Thyroid gland (tissue), 4 donors: ENCODE results near the gene SGCB.

Experiments used
- POLR2A ChIP-seq, 2 donors: fragments of 450-650 bp; IDR thresholded peaks; one replicate each; pipeline ENCODE4 v1.6.1; 2017; ENCODE audit warnings: antibody characterized with exemption in 2 of 2, mild to moderate bottlenecking in 2 of 2, moderate library complexity in 1 of 2
- TF ChIP-seq, protein P1 (sequence below), 6 experiments: fragments of 200-600 bp in 3 of 6; fragments of 450-650 bp in 3 of 6; sonication (generic) in 3 of 6; IDR thresholded peaks; one replicate each; pipeline ENCODE4 v1.5.1; 2016 to 2019; ENCODE audit warnings: antibody characterized with exemption in 6 of 6, mild to moderate bottlenecking in 2 of 6, inconsistent platforms in 1 of 6, moderate library complexity in 1 of 6

DNA sequence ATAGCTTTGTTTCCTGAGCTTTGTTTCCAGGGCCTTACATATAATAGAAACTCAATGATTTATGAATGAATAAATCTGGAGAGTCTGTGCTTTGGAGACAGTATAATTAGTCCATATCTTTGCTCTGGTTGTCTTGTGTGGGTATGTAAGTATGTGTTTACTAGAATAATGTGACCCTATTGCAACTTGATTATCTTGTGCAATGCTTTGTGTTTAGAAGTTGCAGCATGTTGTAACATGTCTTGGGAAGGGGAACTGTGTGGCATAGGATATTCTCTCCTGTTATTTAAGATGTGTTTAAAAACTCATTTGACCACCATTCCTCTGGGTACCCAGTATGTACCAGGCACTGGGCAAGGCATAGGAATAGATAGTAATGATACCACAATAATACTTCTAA lies 19.1 kb upstream of the SGCB start:
- TF ChIP-seq, protein P1, sequence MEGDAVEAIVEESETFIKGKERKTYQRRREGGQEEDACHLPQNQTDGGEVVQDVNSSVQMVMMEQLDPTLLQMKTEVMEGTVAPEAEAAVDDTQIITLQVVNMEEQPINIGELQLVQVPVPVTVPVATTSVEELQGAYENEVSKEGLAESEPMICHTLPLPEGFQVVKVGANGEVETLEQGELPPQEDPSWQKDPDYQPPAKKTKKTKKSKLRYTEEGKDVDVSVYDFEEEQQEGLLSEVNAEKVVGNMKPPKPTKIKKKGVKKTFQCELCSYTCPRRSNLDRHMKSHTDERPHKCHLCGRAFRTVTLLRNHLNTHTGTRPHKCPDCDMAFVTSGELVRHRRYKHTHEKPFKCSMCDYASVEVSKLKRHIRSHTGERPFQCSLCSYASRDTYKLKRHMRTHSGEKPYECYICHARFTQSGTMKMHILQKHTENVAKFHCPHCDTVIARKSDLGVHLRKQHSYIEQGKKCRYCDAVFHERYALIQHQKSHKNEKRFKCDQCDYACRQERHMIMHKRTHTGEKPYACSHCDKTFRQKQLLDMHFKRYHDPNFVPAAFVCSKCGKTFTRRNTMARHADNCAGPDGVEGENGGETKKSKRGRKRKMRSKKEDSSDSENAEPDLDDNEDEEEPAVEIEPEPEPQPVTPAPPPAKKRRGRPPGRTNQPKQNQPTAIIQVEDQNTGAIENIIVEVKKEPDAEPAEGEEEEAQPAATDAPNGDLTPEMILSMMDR (IDR thresholded peaks at IDR 0.05) = no peak
- no peak for TF ChIP-seq POLR2A (IDR thresholded peaks at IDR 0.05)
